Lung microvascular endothelial cell (primary cell): ENCODE data around the gene UBE2S. TPM values are rescaled to one million over a fixed set of nuclear protein-coding genes. Genes with fewer than 3 reads are reported as not detected.

ENCODE experiments used
- DNase-seq, 2 donors: peaks; one replicate each; pipeline versions ENCODE4 v3.0.0 to v3.0.0-alpha.2; 2010; ENCODE audit warnings: low read depth in 2 of 2
- total RNA-seq: library from RNA; depleted of rRNA; stranded (reverse); fragments of >200 nt; gene quantifications from 2 replicates; pipeline ENCODE4 v1.2.1, GENCODE V29; 2014

The UBE2S gene
- total RNA-seq, 1 donor from 2014 or later, result 44.4 TPM

- no peak for DNase-seq
Observed at GRCh38 chr19:55365964-55366363, 41.6 kb downstream of the UBE2S start.

GRCh38 chr19:55365245-55365644 lies 42.3 kb downstream of the UBE2S start:
- DNase-seq, result no peak

- DNase-seq, result no peak
Observed at GRCh38 chr19:55362990-55363716, 44.4 kb downstream of the UBE2S start, which contains the start of gene GARIN5B. Gene GARIN5B (minus strand): TSS chr19:55363260. CDS start chr19:55363066, 194 bp downstream.

- no peak for DNase-seq
Observed at GRCh38 chr19:55362174-55362989, 45.2 kb downstream of the UBE2S start.

GRCh38 chr19:55360902-55361301 lies 46.7 kb downstream of the UBE2S start:
- DNase-seq, result no peak

- peak; percentile 36 to 66 for DNase-seq
Observed at GRCh38 chr19:55358943-55359908, 48.4 kb downstream of the UBE2S start.

- no peak for DNase-seq
Observed at GRCh38 chr19:55358493-55358892, 49.1 kb downstream of the UBE2S start.

GRCh38 chr19:55355213-55355821 lies 52.3 kb downstream of the UBE2S start:
- peak in 1 of 2 donors; percentile 22 for DNase-seq

GRCh38 chr19:55354698-55355212 lies 52.8 kb downstream of the UBE2S start, which contains the start of gene COX6B2:
Gene COX6B2 (minus strand): TSS chr19:55354719. CDS start chr19:55354521, 198 bp downstream.
- DNase-seq, result no peak

GRCh38 chr19:55353803-55354697 lies 53.5 kb downstream of the UBE2S start:
- peak; percentile 45 to 56 for DNase-seq

GRCh38 chr19:55353356-55353802 lies 54.2 kb downstream of the UBE2S start:
- no peak for DNase-seq

GRCh38 chr19:55352549-55353145 lies 54.9 kb downstream of the UBE2S start:
- DNase-seq, result no peak

GRCh38 chr19:55352040-55352439 lies 55.5 kb downstream of the UBE2S start:
- no peak for DNase-seq

GRCh38 chr19:55350620-55351315 lies 56.8 kb downstream of the UBE2S start:
- DNase-seq, result no peak
